GM12878 (cell line): ENCODE results near the gene FGF2. TPM values are rescaled to one million over a fixed set of nuclear protein-coding genes. Genes with fewer than 3 reads are reported as not detected.

Source experiments
- ATAC-seq: fragments of 200-7000 bp; cut with Tn5 transposase; 3 replicates; pipeline ENCODE4 v1.9.1; 2020; ENCODE audit warnings: mild to moderate bottlenecking, moderate library complexity
- BruUV-seq: library from RNA; stranded (reverse); fragments of 400-500 nt; replicated peaks from 2 replicates; lab custom pipeline; 2021; lab: Mats Ljungman, UMichigan
- CTCF ChIA-PET: fragments of 300-600 bp; sonication (Branson Sonifier 250); formaldehyde crosslinking; extraction: SDS; loops from one replicate; lab custom pipeline; 2021; ENCODE audit warnings: inconsistent platforms; lab: Yijun Ruan, JAX
- POLR2A ChIA-PET: fragments of 350-600 bp; formaldehyde crosslinking; extraction: SDS; loops from one replicate; lab custom pipeline; 2021; ENCODE audit warnings: inconsistent platforms; lab: Charles Lee
- RAD21 ChIA-PET: fragments of 300-600 bp; sonication (Branson Sonifier 250); formaldehyde crosslinking; loops from one replicate; lab custom pipeline; 2023; ENCODE audit warnings: antibody characterized with exemption; ENCODE audit not compliant: unreplicated experiment; lab: Charles Lee
- SMC1A ChIA-PET: fragments of 300-600 bp; sonication (Branson Sonifier 250); formaldehyde crosslinking; loops from one replicate; lab custom pipeline; 2023; ENCODE audit not compliant: unreplicated experiment, uncharacterized antibody; lab: Charles Lee
- DNase-seq: peaks from one replicate; pipeline ENCODE4 v3.0.0-alpha.2; 2011; ENCODE audit warnings: low read depth, low spot score
- FAIRE-seq: peaks from 3 replicates; lab custom pipeline; 2011; peaks lifted over from hg19 to GRCh38; lab: Jason Lieb, UNC
- H2AFZ ChIP-seq: 2 replicates; pipeline ENCODE4 v1.6.0; 2011; ENCODE audit warnings: low read depth, low read length, control low read depth; ENCODE audit not compliant: control insufficient read depth
- H3K27ac ChIP-seq: 2 replicates; pipeline ENCODE4 v1.5.1; 2011; ENCODE audit warnings: control low read depth; ENCODE audit not compliant: control insufficient read depth, insufficient read depth
- H3K27me3 ChIP-seq, 2 experiments: replicated peaks in 1 of 2; 2 replicates each; pipeline versions ENCODE4 v1.6.0 to v1.6.1; 2011; ENCODE audit warnings: low read length in 1 of 2; ENCODE audit not compliant: control insufficient read depth in 2 of 2, insufficient read depth in 2 of 2
- H3K36me3 ChIP-seq, 2 experiments: 2 replicates each; pipeline ENCODE4 v1.5.1; 2011; ENCODE audit warnings: low read length in 1 of 2; ENCODE audit not compliant: control insufficient read depth in 2 of 2, insufficient read depth in 2 of 2
- H3K4me1 ChIP-seq: 2 replicates; pipeline ENCODE4 v1.6.1; 2011; ENCODE audit warnings: mild to moderate bottlenecking, low read length, moderate library complexity, mixed read lengths; ENCODE audit not compliant: control insufficient read depth, insufficient read depth
- H3K4me2 ChIP-seq: 2 replicates; pipeline ENCODE4 v1.6.0; 2011; ENCODE audit warnings: control low read depth; ENCODE audit not compliant: control insufficient read depth, insufficient read depth
- H3K4me3 ChIP-seq: fragments of 200-600 bp; sonication (generic); 2 replicates; pipeline ENCODE4 v1.5.1; 2016
- H3K79me2 ChIP-seq: 2 replicates; pipeline ENCODE4 v1.6.0; 2011; ENCODE audit warnings: low read length; ENCODE audit not compliant: control insufficient read depth, insufficient read depth
- H3K9ac ChIP-seq: 2 replicates; pipeline ENCODE4 v1.8.0; 2011; ENCODE audit warnings: low read length, control low read depth, mixed read lengths; ENCODE audit not compliant: control insufficient read depth, insufficient read depth
- H3K9me3 ChIP-seq: replicated peaks from 3 replicates; pipeline ENCODE4 v1.5.1; 2011; ENCODE audit warnings: mild to moderate bottlenecking, low read length; ENCODE audit not compliant: control insufficient read depth, insufficient read depth
- H4K20me1 ChIP-seq: 2 replicates; pipeline ENCODE4 v1.6.0; 2011; ENCODE audit not compliant: control insufficient read depth, insufficient read depth
- ATF3 ChIP-seq: IDR thresholded peaks from 2 replicates; pipeline ENCODE4 v1.6.1; 2011; ENCODE audit warnings: low read depth, mild to moderate bottlenecking, low read length, moderate library complexity, borderline replicate concordance; ENCODE audit errors: extremely low read depth
- BACH1 ChIP-seq: fragments of 450-650 bp; IDR thresholded peaks from 2 replicates; pipeline ENCODE4 v1.6.1; 2017; ENCODE audit warnings: mild to moderate bottlenecking, borderline replicate concordance
- BMI1 ChIP-seq: fragments of 450-650 bp; IDR thresholded peaks from 2 replicates; pipeline ENCODE4 v1.6.1; 2016; ENCODE audit warnings: mild to moderate bottlenecking, moderate library complexity, borderline replicate concordance
- CBX5 ChIP-seq: sonication (generic); IDR thresholded peaks from 2 replicates; pipeline ENCODE4 v1.6.1; 2016; ENCODE audit warnings: low read depth, moderate library complexity, mild to moderate bottlenecking, inconsistent platforms
- E4F1 ChIP-seq: fragments of 450-650 bp; IDR thresholded peaks from 2 replicates; pipeline ENCODE4 v1.6.1; 2018; ENCODE audit warnings: borderline replicate concordance, mild to moderate bottlenecking; ENCODE audit not compliant: partially characterized antibody
- IKZF1 ChIP-seq: fragments of 450-650 bp; conservative IDR thresholded peaks from 2 replicates; pipeline ENCODE4 v1.6.1; 2017; ENCODE audit warnings: antibody characterized with exemption, mild to moderate bottlenecking
- IRF4 ChIP-seq: IDR thresholded peaks from 2 replicates; pipeline ENCODE4 v1.6.1; 2011; ENCODE audit warnings: low read depth, low read length
- KDM1A ChIP-seq: fragments of 200-600 bp; sonication (generic); IDR thresholded peaks from 2 replicates; pipeline ENCODE4 v1.6.1; 2016; ENCODE audit warnings: borderline replicate concordance
- LARP7 ChIP-seq: fragments of 450-650 bp; IDR thresholded peaks from 2 replicates; pipeline ENCODE4 v1.6.1; 2017; ENCODE audit warnings: mild to moderate bottlenecking
- MEF2A ChIP-seq: IDR thresholded peaks from 2 replicates; pipeline ENCODE4 v1.6.1; 2011; ENCODE audit warnings: low read depth, mild to moderate bottlenecking, low read length, moderate library complexity; ENCODE audit not compliant: insufficient read depth
- NKRF ChIP-seq: fragments of 450-650 bp; conservative IDR thresholded peaks from 2 replicates; pipeline ENCODE4 v1.6.1; 2017; ENCODE audit warnings: mild to moderate bottlenecking, moderate library complexity
- NR2F1 ChIP-seq: fragments of 450-650 bp; conservative IDR thresholded peaks from 2 replicates; pipeline ENCODE4 v1.6.1; 2017; ENCODE audit warnings: mild to moderate bottlenecking
- POLR2A ChIP-seq: IDR thresholded peaks from 2 replicates; pipeline ENCODE4 v1.6.1; 2011; ENCODE audit warnings: low read depth, mild to moderate bottlenecking, low read length
- POU2F2 ChIP-seq: IDR thresholded peaks from 3 replicates; pipeline ENCODE4 v1.6.1; 2011; ENCODE audit warnings: low read depth, mild to moderate bottlenecking, low read length, borderline replicate concordance
- SIN3A ChIP-seq: IDR thresholded peaks from 2 replicates; pipeline ENCODE4 v1.6.1; 2012; ENCODE audit warnings: low read depth, low read length, improper control_type of control experiment
- ZSCAN29 ChIP-seq: fragments of 450-650 bp; IDR thresholded peaks from 2 replicates; pipeline ENCODE4 v1.6.1; 2017; ENCODE audit warnings: mild to moderate bottlenecking, moderate library complexity
- WGBS: methylation state at CpG from one replicate; pipeline ENCODE4 v1.1.6; 2016; ENCODE audit warnings: low lambda C conversion rate; ENCODE audit not compliant: insufficient replicate concordance, insufficient coverage; ENCODE audit errors: missing lambda C conversion rate; 5-methylcytosine and 5-hydroxymethylcytosine counted together
- in situ Hi-C: fragments of 300-500 bp; cut with MboI; formaldehyde crosslinking; loops from 9 replicates; pipeline ENCODE4 v1.14.3; 2018; ENCODE audit warnings: mixed read lengths
- intact Hi-C: fragments of 100-400 bp; cut with micrococcal nuclease; formaldehyde crosslinking; loops from one replicate; pipeline ENCODE4 v1.14.2; 2022; ENCODE audit not compliant: unreplicated experiment
- polyA plus RNA-seq, 11 experiments: library from polyadenylated mRNA; depleted of rRNA in 4 of 11; unstranded in 6 of 11; stranded (reverse) in 5 of 11; fragments of >200 nt; fragmentation: Nextera tagmentation in 4 of 11; fragmentation: Illumina TruSeq in 1 of 11; extraction: Ambion mirVana in 4 of 11; extraction: Trizol in 1 of 11; gene quantifications; 1 replicate in 1 of 11; 2 replicates in 10 of 11; pipeline versions ENCODE4 v1.2.1 to v1.2.3, GENCODE V29; 2011 to 2016; ENCODE audit warnings: inconsistent platforms in 2 of 11, missing spikeins in 2 of 11, low read depth in 1 of 11
- total RNA-seq, 4 experiments: library from RNA; depleted of rRNA in 3 of 4; stranded (reverse); fragments of >200 nt in 3 of 4; fragmentation: Illumina TruSeq in 1 of 4; extraction: Trizol in 1 of 4; gene quantifications; 2 replicates each; pipeline versions ENCODE4 v1.2.1 to v1.2.3, GENCODE V29; 2013 to 2021
- TF ChIP-seq, protein P1 (sequence below): fragments of 450-650 bp; IDR thresholded peaks from 2 replicates; pipeline ENCODE4 v1.6.1; 2016; ENCODE audit warnings: mild to moderate bottlenecking

The FGF2 gene
- total and polyA plus RNA-seq, 10 of the 15 experiments (the other 5 are each of a cell fraction or from before 2014, with no cell fraction given), result 0.13 to 1.7 (median 0.25) TPM

DNA sequence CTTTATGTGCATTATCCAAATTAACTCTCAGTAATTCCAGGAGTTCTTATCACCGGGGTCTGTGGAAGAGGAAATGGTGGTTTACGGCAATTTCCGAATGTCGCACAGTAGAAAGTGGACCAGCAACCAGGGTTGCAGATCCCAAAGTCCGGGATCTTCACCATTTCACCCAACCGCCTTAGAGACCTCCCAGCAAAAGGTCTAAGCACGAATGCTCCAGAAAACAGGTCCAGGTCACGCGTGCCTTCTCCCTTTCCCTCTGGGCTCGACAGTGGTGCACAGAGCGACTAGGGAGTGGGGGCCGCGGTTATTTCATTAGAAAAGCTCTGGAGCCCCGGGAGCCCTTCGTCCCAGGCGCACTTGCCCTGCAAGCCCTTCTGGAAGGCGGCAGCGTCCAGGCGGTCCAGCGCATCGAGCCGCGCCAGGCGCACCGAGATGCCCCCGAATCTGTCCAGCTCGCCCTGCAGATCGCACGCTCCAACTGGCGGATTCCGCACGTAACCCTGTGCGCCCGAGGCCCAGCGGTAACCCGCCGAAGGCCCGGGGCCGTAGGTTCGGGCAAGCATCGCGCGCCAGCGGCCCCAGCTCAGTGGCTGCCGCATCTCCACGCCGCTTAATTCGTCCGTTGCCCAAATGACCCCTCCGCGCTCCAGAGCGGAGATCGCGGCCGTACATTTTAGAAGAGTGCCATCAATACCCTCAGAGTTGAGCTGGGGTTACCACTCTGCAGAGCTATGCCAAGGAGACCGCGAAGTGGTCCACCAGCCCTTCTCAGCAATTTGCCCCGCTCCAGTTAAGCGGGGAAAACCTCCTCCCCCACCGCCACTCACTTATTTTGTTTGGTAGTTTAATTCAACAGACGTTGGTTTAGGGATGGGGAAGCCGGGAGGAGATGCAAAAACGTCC, 95.6 kb downstream of the FGF2 start, which contains the start of gene NUDT6:
TSS of gene NUDT6 (minus strand) at position 627 of the 906 bp plus-strand sequence. CDS start at position 602, 25 bp downstream.
- in situ Hi-C loops, result loop anchor here (5.0 kb wide), 1 partner anchor 170 kb away; no protein-coding TSS in a partner anchor
- peak within 1 kb of the TSS; percentile 99 for H2AFZ ChIP-seq
- H4K20me1 ChIP-seq, result no peaks in the 10 kb centered on the region
- peak within 1 kb of the TSS; percentile 74 for H3K9ac ChIP-seq
- no peaks in the 10 kb centered on the region for H3K27me3 ChIP-seq
- FAIRE-seq (peak; percentile 44), DNase-seq (no peak), ATAC-seq (peak; percentile 87)
- peaks cover 10% of the 10 kb centered on the region for H3K79me2 ChIP-seq
- H3K27ac ChIP-seq, result peak within 1 kb of the TSS; percentile 64
- H3K4me1 ChIP-seq, result peaks cover 6% of the 10 kb centered on the region
- BruUV-seq, result TSS peak; percentile 70
- peak within 1 kb of the TSS; percentile 91 for H3K4me2 ChIP-seq
- no peaks in the 10 kb centered on the region for H3K36me3 ChIP-seq
- ChIA-PET SMC1A (interaction anchor here (1.0 to 1.6 kb wide), 6 partner anchors 16 to 192 kb away, joined by 3 to 5 read pairs (median 4); partner anchors contain the start of gene BBS12), POLR2A (interaction anchor here (0.6 kb wide), 1 partner anchor 207 kb away, joined by 4 read pairs; no protein-coding TSS in a partner anchor), CTCF (interaction anchor here (0.8 to 5.0 kb wide), 6 partner anchors 8 to 190 kb away, joined by 3 to 31 read pairs (median 12); partner anchors contain the start of gene BBS12), RAD21 (interaction anchor here (0.8 to 2.3 kb wide), 5 partner anchors 9 to 190 kb away, joined by 3 to 7 read pairs (median 3); partner anchors contain the start of gene BBS12)
- H3K9me3 ChIP-seq, result no peaks in the 10 kb centered on the region
- WGBS, result under 1% methylated on average over 63 of the region's 63 CpGs
- intact Hi-C loops, result loop anchor here (2.0 to 5.0 kb wide), 2 partner anchors 95 to 163 kb away; partner anchors contain the start of gene FGF2
- peak within 1 kb of the TSS; percentile 95 for H3K4me3 ChIP-seq
- 0 out of 2 replicates have a peak, but pooled peaks have one; percentile 38 for TF ChIP-seq CBX5
- TF ChIP-seq NR2F1, result peak; percentile 62
- TF ChIP-seq, protein P1, sequence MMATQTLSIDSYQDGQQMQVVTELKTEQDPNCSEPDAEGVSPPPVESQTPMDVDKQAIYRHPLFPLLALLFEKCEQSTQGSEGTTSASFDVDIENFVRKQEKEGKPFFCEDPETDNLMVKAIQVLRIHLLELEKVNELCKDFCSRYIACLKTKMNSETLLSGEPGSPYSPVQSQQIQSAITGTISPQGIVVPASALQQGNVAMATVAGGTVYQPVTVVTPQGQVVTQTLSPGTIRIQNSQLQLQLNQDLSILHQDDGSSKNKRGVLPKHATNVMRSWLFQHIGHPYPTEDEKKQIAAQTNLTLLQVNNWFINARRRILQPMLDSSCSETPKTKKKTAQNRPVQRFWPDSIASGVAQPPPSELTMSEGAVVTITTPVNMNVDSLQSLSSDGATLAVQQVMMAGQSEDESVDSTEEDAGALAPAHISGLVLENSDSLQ, result no peak
- no peak for TF ChIP-seq ATF3
- TF ChIP-seq IKZF1, result peak; percentile 44
- TF ChIP-seq BACH1, result no peak
- TF ChIP-seq IRF4, result 0 out of 2 replicates have a peak, but pooled peaks have one; percentile 6
- no peak for TF ChIP-seq POU2F2
- TF ChIP-seq NKRF, result peak; percentile 53
- TF ChIP-seq ZSCAN29, result 0 out of 2 replicates have a peak, but pooled peaks have one; percentile 48
- peak; percentile 63 for TF ChIP-seq POLR2A
- no peak for TF ChIP-seq KDM1A
- peak; percentile 74 for TF ChIP-seq LARP7
- peak; percentile 36; the same call in 1 of the 2 replicates for TF ChIP-seq SIN3A
- TF ChIP-seq MEF2A, result no peak
- no peak for TF ChIP-seq BMI1
- peak; percentile 87 for TF ChIP-seq E4F1
